ENCODE measurements around the gene SLC5A4. TPM values are rescaled to one million over a fixed set of nuclear protein-coding genes. Genes with fewer than 3 reads are reported as not detected.
A peak's percentile ranks its signal among the peaks of the same experiment; 100 is the strongest.
"Not testable (repeated sequence)": the region's sequence is repeated elsewhere in the genome, so short reads cannot be mapped to it uniquely, and the experiment has no call there.

SLC5A4 gene
- total RNA-seq, 1 donor from 2014 or later, result 1.0 TPM

DNA sequence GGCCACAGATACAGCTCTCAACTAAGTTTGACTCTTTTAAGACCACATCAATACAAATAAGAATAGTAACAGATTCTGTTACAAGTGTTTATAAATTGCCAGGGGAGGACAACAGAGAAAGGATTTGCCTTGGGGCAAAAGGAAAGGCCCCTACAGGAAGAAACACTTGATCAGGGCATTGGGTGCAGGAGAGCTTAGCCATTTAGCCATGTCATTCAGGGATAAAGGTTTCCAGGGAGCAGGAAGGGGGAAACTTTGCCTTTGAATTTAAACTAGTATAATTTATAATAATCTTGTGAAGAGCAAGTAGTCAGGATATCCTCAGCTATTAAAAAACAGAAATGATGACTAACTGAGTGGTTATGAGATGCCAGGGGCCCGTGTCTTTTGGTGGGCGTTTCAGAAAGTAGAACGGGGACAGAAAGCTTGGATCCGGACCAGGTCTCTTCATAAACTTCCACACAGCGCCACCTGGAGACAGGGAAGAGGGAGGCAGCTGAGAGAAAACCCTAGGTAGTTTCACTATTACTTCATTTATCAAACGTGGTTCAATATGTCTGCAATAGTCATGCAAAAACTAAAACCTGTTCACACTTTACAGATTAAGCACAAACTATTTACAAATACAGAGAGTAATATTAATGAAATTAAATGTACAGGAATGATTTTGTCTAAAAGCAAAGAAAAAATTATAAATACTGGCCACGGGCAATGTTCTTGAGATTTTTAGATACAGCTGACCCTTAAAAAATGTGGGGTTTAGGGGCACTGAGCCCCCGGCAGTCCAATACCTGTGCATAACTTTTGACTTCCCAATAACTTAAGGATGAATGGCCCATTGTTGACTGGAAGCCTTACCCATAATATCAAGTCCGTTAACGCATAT lies 11.0 kb upstream of the SLC5A4 start:
- H3K4me3 ChIP-seq (ENCODE audit: low read length in 3 of 3), result peak overlapping the region in 2 of 3 donors; percentile 36 to 44
- peak overlapping the region; percentile 4 to 44 (median 9) for H3K9ac ChIP-seq (ENCODE audit: low read depth in 1 of 3, low read length in 3 of 3)

DNA sequence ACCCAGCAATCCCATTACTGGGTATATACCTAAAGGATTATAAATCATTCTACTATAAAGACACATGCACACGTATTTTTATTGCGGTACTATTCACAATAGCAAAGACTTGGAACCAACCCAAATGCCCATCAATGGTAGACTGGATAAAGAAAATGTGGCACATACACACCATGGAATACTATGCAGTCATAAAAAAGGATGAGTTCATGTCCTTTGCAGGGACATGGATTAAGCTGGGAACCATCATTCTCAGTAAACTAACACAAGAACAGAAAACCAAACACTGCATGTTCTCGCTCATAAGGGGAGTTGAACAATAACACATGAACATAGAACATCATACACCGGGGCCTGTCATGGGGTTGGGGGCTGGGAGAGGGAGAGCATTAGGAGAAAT lies 8.5 kb upstream of the SLC5A4 start:
- not testable (repeated sequence) for H3K27ac ChIP-seq (ENCODE audit: low read depth, low read length); H3K9me3 ChIP-seq (ENCODE audit: control insufficient read depth in 3 of 3, low read length in 3 of 3); H3K9ac ChIP-seq (ENCODE audit: low read depth in 1 of 3, low read length in 3 of 3); H3K27me3 ChIP-seq (ENCODE audit: control insufficient read depth in 3 of 3, insufficient read depth in 3 of 3, low read length in 3 of 3); H3K36me3 ChIP-seq (ENCODE audit: control insufficient read depth in 3 of 3, insufficient read depth in 3 of 3, low read length in 3 of 3); H3K4me1 ChIP-seq (ENCODE audit: control insufficient read depth in 3 of 3, insufficient read depth in 3 of 3, low read length in 3 of 3); H3K4me3 ChIP-seq (ENCODE audit: low read length in 3 of 3)

More for the DNA sequence above, 11.0 kb upstream of the SLC5A4 start:
- H3K27me3 ChIP-seq (ENCODE audit: control insufficient read depth in 3 of 3, insufficient read depth in 3 of 3, low read length in 3 of 3), result peaks cover 0 to 4% (median 3%) of the 10 kb centered on the region in 3 donors
- no peaks in the 10 kb centered on the region for H3K9me3 ChIP-seq (ENCODE audit: control insufficient read depth in 3 of 3, low read length in 3 of 3)
- peaks cover 0 to 2% (median 2%) of the 10 kb centered on the region in 3 donors for H3K4me1 ChIP-seq (ENCODE audit: control insufficient read depth in 3 of 3, insufficient read depth in 3 of 3, low read length in 3 of 3)
- H3K27ac ChIP-seq (ENCODE audit: low read depth, low read length), result no peak overlapping the region
- no peaks in the 10 kb centered on the region for H3K36me3 ChIP-seq (ENCODE audit: control insufficient read depth in 3 of 3, insufficient read depth in 3 of 3, low read length in 3 of 3)

DNA sequence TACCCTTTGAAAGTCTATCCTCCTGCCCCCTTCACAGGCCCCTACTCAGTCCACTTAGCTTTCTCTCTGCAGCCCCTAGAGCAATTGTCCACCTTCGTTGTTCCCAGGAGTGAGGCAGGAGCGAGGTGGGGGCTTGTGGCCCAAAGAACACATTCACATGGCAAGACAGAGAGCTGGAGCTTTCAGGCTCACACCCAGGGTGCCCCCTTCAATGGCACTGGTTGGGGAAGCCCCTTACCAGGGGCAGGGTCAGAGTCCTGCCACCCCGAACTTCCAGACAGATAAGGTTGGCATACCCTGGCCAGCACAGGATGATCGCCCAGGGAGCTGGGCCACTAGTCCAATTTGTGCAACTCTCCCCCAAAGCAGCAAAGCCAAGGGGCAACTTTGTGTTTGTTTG lies 6.2 kb upstream of the SLC5A4 start:
- Histone ChIP-seq H3K9ac (ENCODE audit: low read depth in 1 of 3, low read length in 3 of 3) (no peak overlapping the region), H3K4me1 (ENCODE audit: control insufficient read depth in 3 of 3, insufficient read depth in 3 of 3, low read length in 3 of 3) (peaks cover 0 to 2% (median 2%) of the 10 kb centered on the region in 3 donors), H3K27me3 (ENCODE audit: control insufficient read depth in 3 of 3, insufficient read depth in 3 of 3, low read length in 3 of 3) (peaks cover 0 to 4% (median 0%) of the 10 kb centered on the region in 3 donors), H3K36me3 (ENCODE audit: control insufficient read depth in 3 of 3, insufficient read depth in 3 of 3, low read length in 3 of 3) (no peaks in the 10 kb centered on the region), H3K9me3 (ENCODE audit: control insufficient read depth in 3 of 3, low read length in 3 of 3) (no peaks in the 10 kb centered on the region), H3K4me3 (ENCODE audit: low read length in 3 of 3) (no peak overlapping the region), H3K27ac (ENCODE audit: low read depth, low read length) (no peak overlapping the region)

DNA sequence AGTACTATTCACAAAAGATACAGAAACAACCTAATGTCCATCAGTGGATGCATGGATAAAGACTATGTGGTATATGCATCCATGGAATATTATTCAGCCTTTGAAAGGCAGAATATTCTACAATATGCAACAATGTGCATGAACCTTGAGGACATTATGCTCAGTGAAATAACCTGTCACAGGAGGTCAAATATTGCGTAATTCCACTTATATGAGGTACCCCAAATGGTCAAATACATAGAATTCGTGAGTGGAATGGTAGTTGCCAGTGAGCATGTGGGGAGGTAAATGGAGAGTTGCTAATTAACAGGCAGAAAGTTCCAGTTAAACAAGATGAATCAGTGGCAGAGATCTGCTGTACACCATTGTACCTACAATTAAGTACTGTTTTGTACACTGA lies 3.6 kb upstream of the SLC5A4 start:
- Histone ChIP-seq H3K36me3 (ENCODE audit: control insufficient read depth in 3 of 3, insufficient read depth in 3 of 3, low read length in 3 of 3) (no peaks in the 10 kb centered on the region), H3K9ac (ENCODE audit: low read depth in 1 of 3, low read length in 3 of 3) (no peak overlapping the region), H3K4me1 (ENCODE audit: control insufficient read depth in 3 of 3, insufficient read depth in 3 of 3, low read length in 3 of 3) (no peaks in the 10 kb centered on the region), H3K9me3 (ENCODE audit: control insufficient read depth in 3 of 3, low read length in 3 of 3) (no peaks in the 10 kb centered on the region), H3K27ac (ENCODE audit: low read depth, low read length) (no peak overlapping the region), H3K4me3 (ENCODE audit: low read length in 3 of 3) (no peak overlapping the region), H3K27me3 (ENCODE audit: control insufficient read depth in 3 of 3, insufficient read depth in 3 of 3, low read length in 3 of 3) (peaks cover 0 to 8% (median 0%) of the 10 kb centered on the region in 3 donors)

DNA sequence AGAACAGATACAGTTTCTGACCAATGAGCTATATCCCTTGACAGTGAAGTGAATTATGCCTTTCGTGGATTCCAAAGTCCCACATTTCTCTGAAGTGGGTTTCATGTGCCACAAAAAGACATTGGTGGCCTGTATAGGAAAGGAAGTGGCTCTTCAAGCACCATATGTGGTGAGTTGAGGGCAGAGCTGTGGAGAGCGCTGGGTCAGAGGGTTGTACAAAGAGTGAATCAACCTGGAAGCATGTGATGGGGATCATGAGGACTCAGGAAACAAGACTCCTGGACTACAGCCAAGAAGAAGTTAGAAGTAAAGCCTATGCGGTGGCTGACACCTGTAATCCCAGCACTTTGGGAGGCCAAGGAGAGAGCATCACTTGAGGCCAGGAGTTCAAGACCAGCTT lies 579 bp upstream of the SLC5A4 start:
- no peak overlapping the region for H3K4me3 ChIP-seq (ENCODE audit: low read length in 3 of 3)
- no peak overlapping the region for H3K27ac ChIP-seq (ENCODE audit: low read depth, low read length)
- H3K36me3 ChIP-seq (ENCODE audit: control insufficient read depth in 3 of 3, insufficient read depth in 3 of 3, low read length in 3 of 3), result no peaks in the 10 kb centered on the region
- H3K9me3 ChIP-seq (ENCODE audit: control insufficient read depth in 3 of 3, low read length in 3 of 3), result no peaks in the 10 kb centered on the region
- no peak overlapping the region for H3K9ac ChIP-seq (ENCODE audit: low read depth in 1 of 3, low read length in 3 of 3)
- no peaks in the 10 kb centered on the region for H3K4me1 ChIP-seq (ENCODE audit: control insufficient read depth in 3 of 3, insufficient read depth in 3 of 3, low read length in 3 of 3)
- peaks cover 0 to 4% (median 0%) of the 10 kb centered on the region in 3 donors for H3K27me3 ChIP-seq (ENCODE audit: control insufficient read depth in 3 of 3, insufficient read depth in 3 of 3, low read length in 3 of 3)

DNA sequence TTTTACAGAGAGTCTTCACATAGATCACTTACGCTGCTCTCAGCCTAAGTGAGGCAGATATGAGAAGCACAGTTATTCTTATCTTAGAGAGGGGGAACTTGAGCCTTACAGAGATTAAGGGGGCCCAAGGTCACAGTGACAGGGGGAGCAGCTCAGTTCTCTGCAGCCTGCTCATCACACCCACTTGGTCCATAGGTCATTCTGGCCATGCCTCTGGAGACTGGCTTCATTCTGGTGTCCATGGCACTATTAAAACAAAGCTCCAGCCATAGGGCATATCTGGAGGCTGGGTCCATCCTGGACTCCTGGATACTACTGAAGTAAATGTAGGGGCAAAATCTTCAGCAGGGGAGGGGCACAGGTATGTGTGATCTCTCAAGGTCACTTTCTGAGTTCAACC lies 5.9 kb downstream of the SLC5A4 start:
- H3K36me3 ChIP-seq (ENCODE audit: control insufficient read depth in 3 of 3, insufficient read depth in 3 of 3, low read length in 3 of 3), result no peaks in the 10 kb centered on the region
- peaks cover 0 to 3% (median 0%) of the 10 kb centered on the region in 3 donors for H3K27me3 ChIP-seq (ENCODE audit: control insufficient read depth in 3 of 3, insufficient read depth in 3 of 3, low read length in 3 of 3)
- no peaks in the 10 kb centered on the region for H3K9me3 ChIP-seq (ENCODE audit: control insufficient read depth in 3 of 3, low read length in 3 of 3)
- no peak overlapping the region for H3K27ac ChIP-seq (ENCODE audit: low read depth, low read length)
- H3K9ac ChIP-seq (ENCODE audit: low read depth in 1 of 3, low read length in 3 of 3), result no peak overlapping the region
- H3K4me1 ChIP-seq (ENCODE audit: control insufficient read depth in 3 of 3, insufficient read depth in 3 of 3, low read length in 3 of 3), result peaks cover 0 to 5% (median 0%) of the 10 kb centered on the region in 3 donors
- H3K4me3 ChIP-seq (ENCODE audit: low read length in 3 of 3), result no peak overlapping the region

DNA sequence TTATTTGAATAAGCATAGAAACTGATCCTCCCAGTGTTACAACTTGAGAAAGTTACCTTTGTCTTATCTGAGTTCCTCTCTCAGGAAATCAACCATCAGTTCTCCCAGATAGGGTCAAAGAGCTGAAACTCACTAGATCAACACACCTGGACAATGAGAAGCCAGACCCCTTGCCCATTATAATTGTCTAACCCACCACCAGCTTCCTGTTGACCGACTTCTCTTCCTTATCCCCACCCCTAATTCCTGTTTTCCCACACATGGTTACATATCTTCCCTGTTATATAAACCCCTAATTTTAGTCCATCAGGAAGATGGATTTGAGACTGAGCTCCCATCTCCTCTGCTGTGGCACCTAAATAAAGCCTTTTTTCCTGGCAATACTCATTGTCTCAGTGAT lies 6.9 kb downstream of the SLC5A4 start:
- no peak overlapping the region for H3K4me3 ChIP-seq (ENCODE audit: low read length in 3 of 3)
- H3K36me3 ChIP-seq (ENCODE audit: control insufficient read depth in 3 of 3, insufficient read depth in 3 of 3, low read length in 3 of 3), result no peaks in the 10 kb centered on the region
- peaks cover 0 to 5% (median 0%) of the 10 kb centered on the region in 3 donors for H3K4me1 ChIP-seq (ENCODE audit: control insufficient read depth in 3 of 3, insufficient read depth in 3 of 3, low read length in 3 of 3)
- H3K27ac ChIP-seq (ENCODE audit: low read depth, low read length), result no peak overlapping the region
- H3K27me3 ChIP-seq (ENCODE audit: control insufficient read depth in 3 of 3, insufficient read depth in 3 of 3, low read length in 3 of 3), result peaks cover 0 to 3% (median 0%) of the 10 kb centered on the region in 3 donors
- no peak overlapping the region for H3K9ac ChIP-seq (ENCODE audit: low read depth in 1 of 3, low read length in 3 of 3)
- H3K9me3 ChIP-seq (ENCODE audit: control insufficient read depth in 3 of 3, low read length in 3 of 3), result no peaks in the 10 kb centered on the region

DNA sequence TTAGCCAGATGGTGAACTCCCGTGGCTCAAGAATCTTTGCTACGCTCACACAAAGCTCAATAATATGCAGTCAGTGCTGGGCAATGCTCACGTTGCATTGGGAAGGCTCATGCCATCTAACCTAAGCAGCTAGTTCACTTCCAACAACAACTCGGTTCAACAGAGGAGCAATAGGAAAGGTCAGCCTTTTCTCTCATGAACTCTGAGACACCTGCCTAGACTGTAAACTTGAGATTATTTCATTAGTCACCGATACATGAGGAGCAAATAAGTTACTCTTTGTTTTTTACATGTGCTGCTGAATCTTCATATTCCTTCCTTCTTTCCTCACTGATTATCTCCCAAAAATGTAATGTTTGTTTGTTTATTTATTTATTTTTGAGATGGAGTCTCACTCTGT lies 9.0 kb downstream of the SLC5A4 start:
- no peak overlapping the region for H3K4me3 ChIP-seq (ENCODE audit: low read length in 3 of 3)
- H3K9ac ChIP-seq (ENCODE audit: low read depth in 1 of 3, low read length in 3 of 3), result no peak overlapping the region
- no peak overlapping the region for H3K27ac ChIP-seq (ENCODE audit: low read depth, low read length)
- H3K4me1 ChIP-seq (ENCODE audit: control insufficient read depth in 3 of 3, insufficient read depth in 3 of 3, low read length in 3 of 3), result peaks cover 0 to 5% (median 0%) of the 10 kb centered on the region in 3 donors
- H3K27me3 ChIP-seq (ENCODE audit: control insufficient read depth in 3 of 3, insufficient read depth in 3 of 3, low read length in 3 of 3), result peaks cover 0 to 3% (median 0%) of the 10 kb centered on the region in 3 donors
- H3K9me3 ChIP-seq (ENCODE audit: control insufficient read depth in 3 of 3, low read length in 3 of 3), result no peaks in the 10 kb centered on the region
- H3K36me3 ChIP-seq (ENCODE audit: control insufficient read depth in 3 of 3, insufficient read depth in 3 of 3, low read length in 3 of 3), result no peaks in the 10 kb centered on the region

DNA sequence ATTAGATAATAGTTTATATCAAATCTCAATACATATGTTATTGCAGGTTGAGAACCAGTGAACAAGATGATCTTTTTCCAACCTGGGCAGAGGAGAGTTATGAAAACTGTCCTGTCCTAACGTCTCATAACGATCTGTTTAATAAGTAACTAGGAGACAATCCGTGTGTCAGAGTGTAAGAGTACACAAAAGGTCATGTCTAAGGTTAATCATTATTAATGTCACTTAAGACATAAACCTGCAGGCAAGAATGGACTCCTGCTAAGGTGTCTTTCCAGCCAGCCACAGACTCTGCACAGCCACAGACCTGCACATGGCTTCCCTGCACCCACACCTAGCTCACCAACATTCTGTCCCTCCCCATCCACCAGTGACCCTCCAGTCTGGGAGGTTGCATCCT lies 10.1 kb downstream of the SLC5A4 start:
- H3K4me1 ChIP-seq (ENCODE audit: control insufficient read depth in 3 of 3, insufficient read depth in 3 of 3, low read length in 3 of 3), result peaks cover 0 to 5% (median 0%) of the 10 kb centered on the region in 3 donors
- no peaks in the 10 kb centered on the region for H3K36me3 ChIP-seq (ENCODE audit: control insufficient read depth in 3 of 3, insufficient read depth in 3 of 3, low read length in 3 of 3)
- no peak overlapping the region for H3K9ac ChIP-seq (ENCODE audit: low read depth in 1 of 3, low read length in 3 of 3)
- no peaks in the 10 kb centered on the region for H3K9me3 ChIP-seq (ENCODE audit: control insufficient read depth in 3 of 3, low read length in 3 of 3)
- peaks cover 0 to 3% (median 0%) of the 10 kb centered on the region in 3 donors for H3K27me3 ChIP-seq (ENCODE audit: control insufficient read depth in 3 of 3, insufficient read depth in 3 of 3, low read length in 3 of 3)
- no peak overlapping the region for H3K4me3 ChIP-seq (ENCODE audit: low read length in 3 of 3)
- no peak overlapping the region for H3K27ac ChIP-seq (ENCODE audit: low read depth, low read length)

DNA sequence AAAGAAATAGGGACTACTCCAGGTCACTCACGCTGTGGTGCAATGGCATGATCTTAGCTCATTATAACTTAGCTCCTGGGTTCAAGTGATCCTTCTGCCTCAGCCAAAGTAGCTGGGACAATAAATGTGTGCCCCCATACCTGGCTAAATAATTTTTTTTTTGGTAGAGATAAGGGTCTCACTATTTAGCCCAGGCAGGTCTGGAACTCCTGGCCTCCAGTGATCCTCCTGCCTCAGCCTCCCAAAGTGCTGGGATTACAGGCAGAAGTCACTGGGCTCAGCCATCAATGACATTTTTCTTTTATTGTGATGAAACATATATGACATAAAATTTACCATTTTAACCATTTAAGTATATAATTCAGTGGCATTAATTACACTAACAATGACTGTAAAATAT lies 10.6 kb downstream of the SLC5A4 start:
- Histone ChIP-seq H3K4me1 (ENCODE audit: control insufficient read depth in 3 of 3, insufficient read depth in 3 of 3, low read length in 3 of 3) (peaks cover 0 to 5% (median 0%) of the 10 kb centered on the region in 3 donors), H3K27me3 (ENCODE audit: control insufficient read depth in 3 of 3, insufficient read depth in 3 of 3, low read length in 3 of 3) (peaks cover 0 to 3% (median 0%) of the 10 kb centered on the region in 3 donors), H3K36me3 (ENCODE audit: control insufficient read depth in 3 of 3, insufficient read depth in 3 of 3, low read length in 3 of 3) (no peaks in the 10 kb centered on the region), H3K9ac (ENCODE audit: low read depth in 1 of 3, low read length in 3 of 3) (no peak overlapping the region), H3K4me3 (ENCODE audit: low read length in 3 of 3) (no peak overlapping the region), H3K9me3 (ENCODE audit: control insufficient read depth in 3 of 3, low read length in 3 of 3) (no peaks in the 10 kb centered on the region), H3K27ac (ENCODE audit: low read depth, low read length) (no peak overlapping the region)
